Endometrial microvascular endothelial cells (primary cell): Measurements from ENCODE around the gene SLC35F6. TPM values are rescaled to one million over a fixed set of nuclear protein-coding genes. Genes with fewer than 3 reads are reported as not detected.
"Not testable (repeated sequence)": the region's sequence is repeated elsewhere in the genome, so short reads cannot be mapped to it uniquely, and the experiment has no call there.

Source experiments
- in situ Hi-C: cut with HindIII; loops from 2 replicates; pipeline ENCODE4 v1.10.0; 2017; ENCODE audit warnings: low sequenced_read_pairs, low pct_unique_long_range_greater_than_20kb; ENCODE audit errors: inconsistent ontology term
- total RNA-seq: library from RNA; depleted of rRNA; stranded (reverse); fragments of >200 nt; gene quantifications from one replicate; pipeline ENCODE4 v1.2.3, GENCODE V29; 2015; ENCODE audit errors: inconsistent ontology term

The SLC35F6 gene
- total RNA-seq, 1 donor from 2014 or later, result 49.4 TPM

- in situ Hi-C loops, result no loop called here
Measured at GRCh38 chr2:26809211-26809610, 45.1 kb downstream of the SLC35F6 start.

GRCh38 chr2:26809876-26810577, 45.9 kb downstream of the SLC35F6 start:
- in situ Hi-C loops, result no loop called here

GRCh38 chr2:26811261-26811660, 47.2 kb downstream of the SLC35F6 start:
- in situ Hi-C loops, result no loop called here

- in situ Hi-C loops, result no loop called here
Measured at GRCh38 chr2:26811791-26812694, 48.0 kb downstream of the SLC35F6 start.

GRCh38 chr2:26812731-26813130, 48.6 kb downstream of the SLC35F6 start:
- in situ Hi-C loops, result no loop called here

GRCh38 chr2:26814072-26814765, 50.1 kb downstream of the SLC35F6 start:
- in situ Hi-C loops, result not testable (repeated sequence)

GRCh38 chr2:26816893-26817292, 52.8 kb downstream of the SLC35F6 start:
- in situ Hi-C loops, result no loop called here

- in situ Hi-C loops, result no loop called here
Measured at GRCh38 chr2:26818255-26818654, 54.2 kb downstream of the SLC35F6 start.

- in situ Hi-C loops, result no loop called here
Measured at GRCh38 chr2:26818972-26819371, 54.9 kb downstream of the SLC35F6 start.

GRCh38 chr2:26820932-26821331, 56.8 kb downstream of the SLC35F6 start:
- in situ Hi-C loops, result no loop called here

- in situ Hi-C loops, result no loop called here
Measured at GRCh38 chr2:26822877-26823276, 58.8 kb downstream of the SLC35F6 start.

Other genes starting within 250 kb of the SLC35F6 start
- not detected for gene CIB4, start 122.9 kb upstream of the SLC35F6 start, total RNA-seq
- not detected for gene KCNK3, start 71.6 kb upstream of the SLC35F6 start, total RNA-seq
- gene CENPA, start 21.8 kb downstream of the SLC35F6 start, total RNA-seq, result 11.5 TPM
- not detected for gene DPYSL5, start 83.8 kb downstream of the SLC35F6 start, total RNA-seq
- 2.6 TPM for gene MAPRE3, start 206.4 kb downstream of the SLC35F6 start, total RNA-seq